ENCODE measurements around the gene TMEM235.

TMEM235 gene

GRCh38 chr17:78272181-78272913 lies 40.9 kb downstream of the TMEM235 start:
- DNase-seq: no peak
- Histone ChIP-seq H3K27me3 (peaks cover 0 to 66% of the 10 kb centered on the region in 2 donors), H3K36me3 (no peaks in the 10 kb centered on the region), H3K9me3 (no peaks in the 10 kb centered on the region), H3K4me1 (peaks cover 0 to 2% (median 0%) of the 10 kb centered on the region in 4 donors), H3K27ac (no peak overlapping the region), H3K4me3 (no peak overlapping the region)
- TF ChIP-seq CTCF (IDR thresholded peaks at IDR 0.05): no peak
- intact Hi-C loops (cut with DNase I; ENCODE audit: low total_unique reads): no loop called here

- Histone ChIP-seq H3K4me1 (peaks cover 0 to 2% (median 0%) of the 10 kb centered on the region in 4 donors), H3K4me3 (no peak overlapping the region), H3K36me3 (no peaks in the 10 kb centered on the region), H3K27ac (no peak overlapping the region), H3K27me3 (peaks cover 0 to 66% of the 10 kb centered on the region in 2 donors), H3K9me3 (no peaks in the 10 kb centered on the region)
- intact Hi-C loops (cut with DNase I; ENCODE audit: low total_unique reads): no loop called here
- no peak for DNase-seq
- no peak for TF ChIP-seq CTCF (IDR thresholded peaks at IDR 0.05)
Measured at GRCh38 chr17:78272914-78273258, 41.5 kb downstream of the TMEM235 start.

- Histone ChIP-seq H3K27me3 (peaks cover 0 to 61% of the 10 kb centered on the region in 2 donors), H3K36me3 (no peaks in the 10 kb centered on the region), H3K27ac (no peak overlapping the region), H3K9me3 (no peaks in the 10 kb centered on the region), H3K4me3 (no peak overlapping the region), H3K4me1 (peaks cover 0 to 2% (median 0%) of the 10 kb centered on the region in 4 donors)
- intact Hi-C loops (cut with DNase I; ENCODE audit: low total_unique reads): no loop called here
- DNase-seq: no peak
- TF ChIP-seq CTCF (IDR thresholded peaks at IDR 0.05): no peak
Measured at GRCh38 chr17:78273813-78274212, 42.4 kb downstream of the TMEM235 start.

GRCh38 chr17:78275355-78275754 lies 43.9 kb downstream of the TMEM235 start:
- no peaks in the 10 kb centered on the region for H3K9me3 ChIP-seq
- no peak overlapping the region for H3K27ac ChIP-seq
- DNase-seq: no peak
- no peak overlapping the region for H3K4me3 ChIP-seq
- TF ChIP-seq CTCF (IDR thresholded peaks at IDR 0.05): no peak
- H3K36me3 ChIP-seq: no peaks in the 10 kb centered on the region
- intact Hi-C loops (cut with DNase I; ENCODE audit: low total_unique reads): no loop called here
- peaks cover 0 to 45% of the 10 kb centered on the region in 2 donors for H3K27me3 ChIP-seq
- H3K4me1 ChIP-seq: peaks cover 0 to 2% (median 0%) of the 10 kb centered on the region in 4 donors

- intact Hi-C loops (cut with DNase I; ENCODE audit: low total_unique reads): no loop called here
- DNase-seq: no peak
- H3K4me3 ChIP-seq: no peak overlapping the region
- no peak for TF ChIP-seq CTCF (IDR thresholded peaks at IDR 0.05)
- H3K36me3 ChIP-seq: no peaks in the 10 kb centered on the region
- peaks cover 0 to 2% (median 0%) of the 10 kb centered on the region in 4 donors for H3K4me1 ChIP-seq
- no peak overlapping the region for H3K27ac ChIP-seq
- no peaks in the 10 kb centered on the region for H3K9me3 ChIP-seq
- H3K27me3 ChIP-seq: peaks cover 0 to 36% of the 10 kb centered on the region in 2 donors
Measured at GRCh38 chr17:78276098-78276887, 44.9 kb downstream of the TMEM235 start.
